Renal pelvis (tissue), 4 donors: ENCODE data around the gene ATP8A1. TPM values are rescaled to one million over a fixed set of nuclear protein-coding genes. Genes with fewer than 3 reads are reported as not detected.

Source experiments
- DNase-seq: peaks from one replicate; pipeline ENCODE4 v3.0.0-alpha.2; 2013
- polyA plus RNA-seq, 3 donors: library from polyadenylated mRNA; unstranded; fragments of 120-200 nt; gene quantifications; one replicate each; pipeline ENCODE4 v1.2.1, GENCODE V29; 2013; ENCODE audit not compliant: insufficient read length in 3 of 3

The ATP8A1 gene
- polyA plus RNA-seq, 3 donors: 24.7 to 31.7 (median 31.1) TPM

DNA sequence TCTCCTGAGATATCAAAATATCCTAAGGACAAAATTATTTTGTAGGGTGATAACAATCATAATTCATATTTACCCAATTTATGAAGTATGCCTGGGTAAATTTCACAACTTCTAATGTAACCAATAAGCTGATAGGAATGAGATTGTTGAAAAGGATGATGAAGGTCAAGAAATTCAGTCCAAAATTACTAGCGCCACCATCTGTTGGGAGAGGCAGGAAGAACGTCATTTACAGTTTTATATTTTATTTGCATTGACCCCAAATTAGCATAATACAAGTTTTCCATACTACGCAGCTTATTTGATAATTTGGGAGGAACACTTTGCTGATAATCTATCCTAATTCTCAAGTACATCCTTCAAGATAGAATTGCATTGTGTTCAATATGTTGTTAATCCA, 78.7 kb downstream of the ATP8A1 start:
- no peak for DNase-seq

DNA sequence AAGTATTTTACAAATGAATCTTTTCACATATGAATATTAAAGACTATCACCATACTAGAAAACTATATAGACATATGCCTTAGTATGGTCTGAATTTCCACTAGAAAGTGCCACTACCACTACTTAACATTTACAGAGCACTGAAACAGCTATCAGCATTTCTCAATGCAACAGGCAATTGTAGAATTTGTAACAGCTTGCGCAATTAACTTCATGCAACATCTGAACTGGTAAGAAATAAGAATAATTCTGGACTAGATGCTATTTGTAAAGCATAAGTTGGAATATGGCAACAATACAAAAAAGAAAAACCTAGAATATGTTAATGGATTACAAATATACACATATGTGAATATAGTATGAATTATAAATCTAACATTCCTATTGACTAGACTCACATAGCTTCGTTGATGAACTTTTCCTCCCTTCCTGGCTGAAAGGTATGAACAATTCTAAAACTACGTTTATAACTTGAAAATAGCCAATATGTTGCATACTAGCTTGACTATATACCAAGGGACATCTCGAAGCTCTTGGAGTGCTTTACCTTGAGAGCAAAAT, 82.0 kb downstream of the ATP8A1 start:
- DNase-seq: no peak

- no peak for DNase-seq
Observed at GRCh38 chr4:42573249-42573648, 83.7 kb downstream of the ATP8A1 start.

GRCh38 chr4:42570221-42570620, 86.7 kb downstream of the ATP8A1 start:
- no peak for DNase-seq

- peak; percentile 73 for DNase-seq
Observed at GRCh38 chr4:42568610-42569207, 88.2 kb downstream of the ATP8A1 start.

- no peak for DNase-seq
Observed at GRCh38 chr4:42566835-42567234, 90.1 kb downstream of the ATP8A1 start.

- DNase-seq: no peak
Observed at GRCh38 chr4:42562016-42562415, 94.9 kb downstream of the ATP8A1 start.

- DNase-seq: no peak
Observed at GRCh38 chr4:42561031-42561430, 95.9 kb downstream of the ATP8A1 start.

DNA sequence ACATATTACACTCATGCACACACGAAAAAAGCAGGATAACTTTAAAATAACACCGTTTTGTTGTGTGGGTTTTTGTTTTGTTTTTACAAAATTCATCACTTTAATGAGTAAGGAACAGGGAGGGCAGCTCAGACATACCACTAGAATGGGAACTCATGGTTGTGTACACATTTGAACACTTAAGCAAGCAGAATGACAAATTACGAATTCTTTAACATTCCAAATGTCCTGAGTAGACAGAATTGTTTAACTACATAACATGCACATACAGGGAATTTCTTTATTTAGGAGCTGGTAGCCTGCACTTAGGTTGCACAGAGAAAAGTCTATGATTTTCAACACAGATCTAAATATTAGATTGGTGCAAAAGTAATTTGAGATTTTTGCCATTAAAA, 96.4 kb downstream of the ATP8A1 start:
- DNase-seq: peak; percentile 5

DNA sequence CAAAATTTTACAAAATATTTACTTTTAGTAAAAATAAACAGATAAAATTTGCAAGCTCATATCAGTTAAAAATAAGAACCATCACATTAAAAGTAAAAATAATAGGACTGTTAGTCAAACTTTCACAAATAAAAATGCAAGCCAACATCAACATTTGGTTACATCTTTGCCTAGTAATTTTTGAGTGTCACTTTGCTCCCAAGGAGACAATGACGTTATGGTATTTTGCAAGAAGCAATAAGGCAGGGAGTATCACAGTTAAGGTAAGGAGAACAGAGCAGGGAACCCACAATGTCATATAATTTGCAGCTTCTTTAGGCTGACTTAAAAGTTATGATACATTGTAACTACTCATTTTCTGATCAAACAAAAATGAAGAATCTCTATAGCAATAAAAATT, 98.7 kb downstream of the ATP8A1 start:
- DNase-seq: no peak

- no peak for DNase-seq
Observed at GRCh38 chr4:42555828-42556227, 101.1 kb downstream of the ATP8A1 start.

DNA sequence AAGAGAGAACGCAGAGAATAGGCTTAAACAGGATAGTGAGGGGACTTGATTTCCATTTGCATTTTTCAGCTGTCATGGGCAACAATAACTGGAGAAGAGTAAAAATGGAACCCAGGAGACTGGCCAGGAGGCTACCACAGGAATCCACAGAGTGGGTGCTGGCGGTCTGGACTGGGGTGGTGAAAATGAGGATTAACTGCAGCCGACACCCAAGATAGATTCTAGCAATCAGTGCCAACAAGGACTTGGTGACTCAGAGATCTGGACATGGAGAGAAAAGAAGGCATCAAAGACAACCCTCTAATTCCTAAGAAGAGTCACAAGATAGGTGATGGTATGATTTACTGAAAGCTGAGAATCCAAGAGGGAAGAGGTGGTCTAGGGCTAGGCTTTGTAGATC, 102.8 kb downstream of the ATP8A1 start:
- DNase-seq: no peak

DNA sequence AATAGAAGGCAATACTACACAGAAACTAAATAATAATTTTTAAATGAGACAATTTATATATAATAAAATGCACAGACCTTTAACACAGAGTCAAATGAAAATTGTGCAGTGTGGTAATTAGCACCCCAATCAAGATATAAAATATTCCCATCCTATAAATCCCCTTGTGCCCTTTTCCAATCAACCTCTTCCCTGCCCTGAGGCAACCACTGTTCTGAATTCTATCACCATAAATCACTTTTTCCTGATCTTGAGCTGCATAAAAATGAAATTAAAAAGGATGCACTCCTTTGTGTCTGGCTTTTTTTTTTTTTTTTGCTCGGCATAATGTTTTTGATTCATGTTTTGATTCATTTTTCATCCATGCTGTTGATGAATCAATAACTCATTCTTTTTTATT, 107.0 kb downstream of the ATP8A1 start:
- DNase-seq: no peak

- no peak for DNase-seq
Observed at GRCh38 chr4:42547805-42548204, 109.1 kb downstream of the ATP8A1 start.

DNA sequence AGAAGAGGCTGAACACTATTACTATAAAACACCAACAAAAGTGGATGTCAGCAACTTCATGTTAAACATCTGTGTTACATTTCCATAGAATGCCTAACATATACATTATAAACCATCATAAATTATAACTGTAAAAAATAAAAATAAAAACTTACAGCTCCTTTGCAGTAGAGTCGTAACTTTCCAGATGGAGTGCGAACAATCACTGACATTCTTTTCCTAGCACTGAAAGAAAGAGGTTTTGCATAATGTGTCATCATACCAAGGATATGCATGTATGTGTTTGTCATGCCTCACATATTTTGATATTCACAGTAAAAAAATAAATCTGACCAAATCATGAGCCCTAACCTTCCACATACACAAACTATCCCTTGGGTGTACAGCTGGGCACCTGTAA, 113.1 kb downstream of the ATP8A1 start:
- no peak for DNase-seq

DNA sequence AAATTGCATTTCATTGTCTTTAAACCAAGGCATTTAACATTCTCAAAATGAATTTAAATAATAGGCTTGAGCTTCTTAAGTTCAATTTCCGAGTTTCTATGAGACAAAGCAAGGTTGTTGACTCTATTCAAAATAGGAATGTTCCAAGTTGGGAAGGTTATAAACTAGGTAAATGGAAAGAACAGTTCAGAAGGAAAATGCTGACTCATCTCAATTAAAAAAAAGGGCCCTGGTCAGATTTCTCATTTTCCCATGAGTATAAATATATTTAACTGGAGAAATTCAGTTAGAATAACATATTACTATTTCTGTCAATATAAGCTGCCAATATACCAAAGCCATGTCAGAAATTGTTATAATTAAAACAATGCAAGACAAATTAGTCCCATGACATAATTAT, 113.8 kb downstream of the ATP8A1 start:
- DNase-seq: no peak

DNA sequence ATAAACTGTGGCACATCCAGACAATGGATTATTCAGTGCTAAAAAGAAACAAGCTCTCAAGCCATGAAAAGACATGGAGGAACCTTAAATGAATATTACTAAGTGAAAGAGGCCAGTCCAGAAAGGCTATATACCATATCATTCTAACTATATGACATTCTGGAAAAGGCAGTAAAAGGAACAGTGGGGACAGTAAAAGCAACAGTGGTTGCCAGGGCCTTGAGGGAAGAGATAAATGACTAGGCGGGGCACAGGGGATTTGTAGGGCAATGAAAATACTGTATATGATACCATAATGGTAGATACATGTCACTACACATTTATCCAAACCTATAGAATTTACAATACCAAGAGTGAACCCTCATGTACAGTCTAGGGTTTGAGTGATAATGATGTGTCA, 115.3 kb downstream of the ATP8A1 start:
- DNase-seq: no peak

DNA sequence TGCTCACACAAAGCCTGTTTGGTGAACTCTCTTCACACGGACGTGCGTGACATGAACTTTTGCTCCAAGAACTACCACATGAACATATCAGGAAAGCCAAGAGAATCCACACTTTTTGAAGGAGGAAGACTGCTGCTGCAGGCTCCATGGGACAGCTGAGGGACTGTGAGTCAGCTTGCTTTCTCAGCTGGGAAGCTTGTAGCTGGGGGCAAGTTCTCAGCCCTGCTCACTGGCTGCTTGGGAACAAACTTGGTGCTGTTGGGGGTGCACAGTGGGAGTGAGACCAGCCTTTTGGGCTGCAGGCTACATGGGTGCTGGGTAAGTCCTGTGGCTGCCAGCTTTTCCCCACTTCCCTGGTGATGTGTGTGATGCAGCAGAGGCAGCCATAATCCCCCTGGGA, 123.9 kb downstream of the ATP8A1 start:
- DNase-seq: no peak

DNA sequence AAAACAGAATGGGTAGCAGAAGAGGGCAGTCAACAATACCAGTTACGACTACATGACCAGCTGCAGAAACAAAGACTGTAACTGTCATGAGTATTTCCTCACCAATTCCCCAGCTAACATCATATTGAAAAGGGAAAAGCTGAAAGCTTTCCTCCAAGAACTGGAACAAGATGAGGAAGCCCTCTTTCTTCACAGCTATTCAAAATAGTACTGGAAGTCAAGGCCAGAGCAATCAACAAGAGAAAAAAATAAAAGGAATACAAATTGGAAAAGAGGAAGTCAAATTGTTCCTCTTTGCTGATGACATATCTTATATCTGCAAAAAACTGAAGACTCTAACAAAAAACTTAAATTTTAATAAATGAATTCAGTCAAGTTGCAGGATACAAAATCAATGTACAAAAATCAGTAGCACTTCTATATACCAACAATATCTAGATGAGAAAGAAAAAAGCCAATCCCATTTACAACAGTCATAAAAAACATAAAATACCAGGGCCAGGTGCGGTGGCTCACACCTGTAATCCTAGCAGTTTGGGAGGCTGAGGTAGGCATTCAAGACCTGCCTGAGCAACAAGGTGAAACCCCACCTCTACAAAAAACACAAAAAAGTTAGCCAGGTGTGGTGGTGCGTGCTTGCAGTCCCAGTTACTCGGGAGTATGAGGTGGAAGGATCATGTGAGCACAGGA, 125.4 kb downstream of the ATP8A1 start:
- no peak for DNase-seq

DNA sequence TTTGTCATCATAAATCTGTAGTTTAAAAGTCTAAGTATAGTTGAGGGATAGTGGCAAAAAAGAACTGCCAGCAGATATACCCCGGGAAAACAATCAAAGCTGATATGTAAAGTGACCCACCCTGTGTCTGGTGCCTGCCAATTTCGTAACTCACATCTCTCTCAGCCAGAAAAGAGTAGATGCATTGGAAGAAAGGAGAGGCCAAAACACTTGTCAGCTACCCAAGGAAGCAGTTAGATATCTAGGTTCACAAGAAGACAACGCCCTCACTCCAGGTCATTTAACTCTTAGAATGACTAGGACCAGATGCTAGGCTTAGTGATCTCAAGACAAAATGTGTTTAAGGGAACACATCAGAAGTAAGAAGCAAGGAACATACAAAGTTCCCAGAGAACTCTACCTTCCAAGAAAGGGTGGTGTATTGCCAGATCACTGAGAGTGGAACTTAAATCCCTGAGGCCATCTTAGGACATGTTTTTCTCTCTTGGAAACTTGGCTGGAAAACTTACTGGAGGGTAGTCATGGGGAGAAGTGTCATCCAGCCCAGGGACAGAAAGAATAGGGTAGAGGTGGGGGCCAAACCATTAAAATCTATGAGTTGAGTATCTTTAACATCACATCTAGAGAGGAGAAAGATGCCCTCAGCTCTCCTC, 133.7 kb downstream of the ATP8A1 start:
- DNase-seq: no peak

DNA sequence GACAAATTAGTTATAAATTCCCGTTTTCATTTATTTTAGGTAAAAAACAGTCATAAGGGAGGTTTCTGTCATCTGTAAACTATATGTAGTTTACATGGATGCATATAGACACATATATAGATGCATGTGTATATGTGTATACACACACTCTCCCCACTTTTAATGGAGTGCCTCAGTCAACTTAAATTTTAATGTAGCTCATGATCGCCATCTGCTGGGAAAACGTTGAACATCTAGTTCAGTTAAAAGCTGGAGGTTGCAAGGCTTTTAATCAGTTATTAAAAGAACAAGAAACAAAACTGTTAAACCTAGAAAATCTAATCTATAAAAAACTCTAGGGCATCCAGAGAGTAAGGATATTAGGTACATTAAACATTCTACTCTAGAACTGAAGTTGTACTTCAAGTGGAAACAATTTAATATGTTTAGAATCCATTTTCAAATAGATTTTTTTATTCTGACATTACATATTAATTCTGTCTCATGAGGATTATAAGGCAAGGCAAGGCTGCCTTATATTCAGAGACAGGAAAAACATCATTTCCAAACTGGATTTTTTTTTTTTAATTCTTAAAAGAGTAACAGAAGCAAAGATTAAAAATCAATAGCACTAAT, 137.0 kb downstream of the ATP8A1 start:
- DNase-seq: peak; percentile 56

- no peak for DNase-seq
Observed at GRCh38 chr4:42515156-42515884, 141.6 kb downstream of the ATP8A1 start.
